OCI-LY1 (cell line): Measurements from ENCODE around the gene AOC3.

Experiments
- CTCF ChIP-seq: fragments of 200-600 bp; sonication (generic), shearing (Covaris generic); IDR thresholded peaks from 2 replicates; pipeline ENCODE4 v1.5.1; 2017; ENCODE audit warnings: mild to moderate bottlenecking, antibody characterized with exemption, low read length, moderate library complexity, mixed read lengths
- EZH2 ChIP-seq: fragments of 200-600 bp; sonication (generic), shearing (Covaris generic); IDR thresholded peaks from 2 replicates; pipeline ENCODE4 v1.8.0; 2017; ENCODE audit warnings: borderline replicate concordance, mixed run types, mild to moderate bottlenecking, antibody characterized with exemption, low read length, moderate library complexity, mixed read lengths

GRCh38 chr17:42806249-42806648 lies 44.8 kb upstream of the AOC3 start:
- TF ChIP-seq CTCF (no peak), EZH2 (no peak)
